ENCODE data around the gene EMP1. TPM values are rescaled to one million over a fixed set of nuclear protein-coding genes. Genes with fewer than 3 reads are reported as not detected.

The EMP1 gene
- total RNA-seq, 1 donor from 2014 or later: 76.8 TPM

Other genes starting within 250 kb of the EMP1 start
- gene GPRC5D, start 244.6 kb upstream of the EMP1 start, total RNA-seq: not detected
- gene HEBP1, start 196.5 kb upstream of the EMP1 start, total RNA-seq: 68.3 TPM
- gene FAM234B, start 152.3 kb upstream of the EMP1 start, total RNA-seq: 1.8 TPM
- gene GSG1, start 93.1 kb upstream of the EMP1 start, total RNA-seq: not detected